HEK293 (cell line): ENCODE results near the gene SIMC1.

Experiments used
- CTCF ChIA-PET: fragments of 350-600 bp; formaldehyde crosslinking; extraction: SDS; loops from one replicate; lab custom pipeline; 2021; ENCODE audit warnings: antibody characterized with exemption; lab: Yijun Ruan, JAX
- POLR2A ChIA-PET: fragments of 300-600 bp; formaldehyde crosslinking; extraction: SDS; loops from one replicate; lab custom pipeline; 2020; ENCODE audit warnings: antibody characterized with exemption, inconsistent platforms; lab: Yijun Ruan, JAX
- H3K27ac ChIP-seq: fragments of 200-500 bp; sonication (Bioruptor generic); 2 replicates; pipeline ENCODE4 v1.5.1; 2014; ENCODE audit warnings: low read depth, low read length, control low read depth, inconsistent platforms; ENCODE audit errors: extremely low read depth
- H3K36me3 ChIP-seq, 2 experiments: fragments of 200-500 bp in 1 of 2; sonication (Bioruptor generic) in 1 of 2; 1 replicate in 1 of 2; 2 replicates in 1 of 2; pipeline ENCODE4 v1.5.1; 2014 to 2017; ENCODE audit warnings: inconsistent platforms in 2 of 2, low read length in 2 of 2; ENCODE audit not compliant: control insufficient read depth in 2 of 2, insufficient read depth in 1 of 2
- H3K4me1 ChIP-seq: fragments of 200-500 bp; sonication (Bioruptor generic); 2 replicates; pipeline ENCODE4 v1.5.1; 2014; ENCODE audit warnings: mild to moderate bottlenecking, low read length, inconsistent platforms; ENCODE audit not compliant: control insufficient read depth, insufficient read depth
- H3K4me3 ChIP-seq: 2 replicates; pipeline ENCODE4 v1.5.1; 2011; ENCODE audit warnings: low read depth, mild to moderate bottlenecking, control low read depth, low read length, moderate library complexity
- H3K9me3 ChIP-seq: fragments of 200-500 bp; sonication (Bioruptor generic); 2 replicates; pipeline ENCODE4 v1.5.1; 2014; ENCODE audit warnings: low read depth, low read length, inconsistent platforms; ENCODE audit not compliant: control insufficient read depth, insufficient read depth
- BCL11A ChIP-seq: fragments of 450-650 bp; formaldehyde crosslinking; IDR thresholded peaks from 2 replicates; pipeline ENCODE4 v1.5.1; 2016; ENCODE audit warnings: low read depth, missing biosample characterization, missing genetic modification characterization
- GFI1B ChIP-seq: fragments of 450-650 bp; formaldehyde crosslinking; IDR thresholded peaks from 2 replicates; pipeline ENCODE4 v1.5.1; 2016; ENCODE audit warnings: missing biosample characterization, missing genetic modification characterization
- GLI2 ChIP-seq: fragments of 450-650 bp; formaldehyde crosslinking; IDR thresholded peaks from 2 replicates; pipeline ENCODE4; 2017; ENCODE audit warnings: missing biosample characterization, missing genetic modification characterization, low read depth, borderline replicate concordance
- KLF1 ChIP-seq: fragments of 450-650 bp; formaldehyde crosslinking; IDR thresholded peaks from 2 replicates; pipeline ENCODE4 v1.5.1; 2016; ENCODE audit warnings: missing biosample characterization, missing genetic modification characterization
- KLF9 ChIP-seq: fragments of 450-650 bp; formaldehyde crosslinking; IDR thresholded peaks from 2 replicates; pipeline ENCODE4 v1.5.1; 2016; ENCODE audit warnings: missing biosample characterization, missing genetic modification characterization, low read depth
- MZF1 ChIP-seq: fragments of 450-650 bp; formaldehyde crosslinking; IDR thresholded peaks from 2 replicates; pipeline ENCODE4 v1.5.1; 2017; ENCODE audit warnings: missing biosample characterization, missing genetic modification characterization, borderline replicate concordance
- SP2 ChIP-seq: fragments of 450-650 bp; formaldehyde crosslinking; IDR thresholded peaks from 2 replicates; pipeline ENCODE4 v1.5.1; 2016; ENCODE audit warnings: missing biosample characterization, missing genetic modification characterization
- ZBTB49 ChIP-seq: fragments of 450-650 bp; formaldehyde crosslinking; IDR thresholded peaks from 2 replicates; pipeline ENCODE4 v1.5.1; 2016; ENCODE audit warnings: missing biosample characterization, missing genetic modification characterization, low read depth
- ZFP37 ChIP-seq: fragments of 450-650 bp; formaldehyde crosslinking; IDR thresholded peaks from 2 replicates; pipeline ENCODE4 v1.5.1; 2016; ENCODE audit warnings: missing biosample characterization, missing genetic modification characterization
- ZNF121 ChIP-seq: fragments of 450-650 bp; formaldehyde crosslinking; IDR thresholded peaks from 2 replicates; pipeline ENCODE4 v1.5.1; 2016; ENCODE audit warnings: missing biosample characterization, missing genetic modification characterization
- ZNF146 ChIP-seq: fragments of 450-650 bp; formaldehyde crosslinking; IDR thresholded peaks from 2 replicates; pipeline ENCODE4 v1.5.1; 2016; ENCODE audit warnings: missing biosample characterization, missing genetic modification characterization
- ZNF157 ChIP-seq: fragments of 450-650 bp; formaldehyde crosslinking; IDR thresholded peaks from 2 replicates; pipeline ENCODE4 v1.5.1; 2016; ENCODE audit warnings: missing biosample characterization, missing genetic modification characterization
- ZNF174 ChIP-seq: fragments of 450-650 bp; formaldehyde crosslinking; IDR thresholded peaks from 2 replicates; pipeline ENCODE4 v1.5.0; 2017; ENCODE audit warnings: missing biosample characterization, mild to moderate bottlenecking, missing genetic modification characterization
- ZNF221 ChIP-seq: fragments of 450-650 bp; formaldehyde crosslinking; IDR thresholded peaks from 2 replicates; pipeline ENCODE4 v1.5.1; 2017; ENCODE audit warnings: missing biosample characterization, missing genetic modification characterization, borderline replicate concordance
- ZNF24 ChIP-seq: fragments of 450-650 bp; formaldehyde crosslinking; IDR thresholded peaks from 2 replicates; pipeline ENCODE4 v1.5.1; 2016; ENCODE audit warnings: missing biosample characterization, missing genetic modification characterization
- ZNF624 ChIP-seq: fragments of 450-650 bp; formaldehyde crosslinking; IDR thresholded peaks from 2 replicates; pipeline ENCODE4 v1.5.1; 2017; ENCODE audit warnings: missing biosample characterization, missing genetic modification characterization
- ZNF629 ChIP-seq: fragments of 450-650 bp; formaldehyde crosslinking; IDR thresholded peaks from 2 replicates; pipeline ENCODE4 v1.5.1; 2017; ENCODE audit warnings: missing biosample characterization, missing genetic modification characterization
- TF ChIP-seq, protein P1 (sequence below): fragments of 450-650 bp; formaldehyde crosslinking; IDR thresholded peaks from 2 replicates; pipeline ENCODE4 v1.5.1; 2017; ENCODE audit warnings: missing biosample characterization, missing genetic modification characterization

SIMC1 gene

DNA sequence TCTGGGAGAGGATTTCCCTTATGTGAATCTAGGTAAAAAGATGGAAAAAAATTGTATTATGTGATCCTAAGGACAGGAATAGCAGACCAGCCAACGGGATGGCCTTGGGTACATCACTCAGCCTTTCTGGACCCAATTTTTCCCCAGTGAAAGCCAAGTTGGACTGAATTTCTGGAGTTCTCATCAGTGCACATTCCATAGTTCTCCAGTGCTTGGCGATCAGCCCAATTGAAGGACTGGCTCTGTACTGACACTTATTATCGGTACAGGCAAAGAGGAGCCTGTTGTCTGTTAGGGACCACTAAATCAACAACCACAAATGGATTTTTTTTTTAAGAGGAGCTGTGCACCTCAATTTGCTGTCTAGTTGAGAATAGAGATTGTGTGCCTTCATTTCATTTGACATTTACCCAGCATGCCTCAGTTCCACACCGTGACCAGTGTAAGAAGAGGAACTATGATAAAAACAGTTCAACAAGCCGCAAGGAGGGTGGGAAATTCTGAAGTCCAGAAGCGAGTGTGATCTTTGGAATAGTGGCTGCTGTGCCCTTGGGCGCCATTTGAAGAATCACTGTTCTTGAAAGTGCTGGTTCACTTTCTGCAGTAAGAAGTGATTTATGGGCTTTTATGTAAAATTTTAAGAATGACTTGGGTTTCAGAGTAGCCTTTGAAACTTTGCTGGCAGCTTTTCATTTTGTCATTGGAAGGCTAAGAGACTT lies 135.0 kb downstream of the SIMC1 start:
- CTCF ChIA-PET: interaction anchor here (0.7 kb wide), 1 partner anchor 645 kb away, joined by 3 read pairs; no protein-coding TSS in a partner anchor
- no peaks in the 10 kb centered on the region for H3K4me1 ChIP-seq
- TF ChIP-seq ZNF146 (tag by site-specific recombination) (no peak), KLF9 (tag by site-specific recombination) (no peak), ZNF24 (tag by site-specific recombination) (no peak), KLF1 (tag by site-specific recombination) (no peak), ZFP37 (tag by site-specific recombination) (no peak), ZNF629 (tag by site-specific recombination) (no peak), GLI2 (no peak), ZNF121 (tag by site-specific recombination) (no peak), MZF1 (tag by site-specific recombination) (no peak), ZNF624 (no peak), ZNF174 (no peak), SP2 (tag by site-specific recombination) (no peak), BCL11A (tag by site-specific recombination) (no peak), GFI1B (tag by site-specific recombination) (no peak), ZNF221 (tag by site-specific recombination) (no peak)
- TF ChIP-seq, protein P1, sequence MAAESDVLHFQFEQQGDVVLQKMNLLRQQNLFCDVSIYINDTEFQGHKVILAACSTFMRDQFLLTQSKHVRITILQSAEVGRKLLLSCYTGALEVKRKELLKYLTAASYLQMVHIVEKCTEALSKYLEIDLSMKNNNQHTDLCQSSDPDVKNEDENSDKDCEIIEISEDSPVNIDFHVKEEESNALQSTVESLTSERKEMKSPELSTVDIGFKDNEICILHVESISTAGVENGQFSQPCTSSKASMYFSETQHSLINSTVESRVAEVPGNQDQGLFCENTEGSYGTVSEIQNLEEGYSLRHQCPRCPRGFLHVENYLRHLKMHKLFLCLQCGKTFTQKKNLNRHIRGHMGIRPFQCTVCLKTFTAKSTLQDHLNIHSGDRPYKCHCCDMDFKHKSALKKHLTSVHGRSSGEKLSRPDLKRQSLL: no peak
- TF ChIP-seq, all 188 proteins: peak for 0
- Histone ChIP-seq H3K4me3 (no peak overlapping the region), H3K36me3 (peaks cover 7 to 63% of the 10 kb centered on the region in 2 experiments; a peak in 2 of 3 replicates), H3K27ac (no peak overlapping the region), H3K9me3 (no peaks in the 10 kb centered on the region)
- POLR2A ChIA-PET: interaction anchor here (0.8 to 0.9 kb wide), 2 partner anchors 9 to 11 kb away, joined by 3 read pairs; no protein-coding TSS in a partner anchor

- POLR2A ChIA-PET: no interaction called here
These were observed 141.7 kb downstream of the SIMC1 start for GRCh38 chr5:176379881-176380280.

More at GRCh38 chr5:176379881-176380280, 141.7 kb downstream of the SIMC1 start:
- CTCF ChIA-PET: interaction anchor here (0.7 kb wide), 1 partner anchor 14 kb away, joined by 3 read pairs; no protein-coding TSS in a partner anchor
- TF ChIP-seq ZNF157 (tag by site-specific recombination) (no peak), ZBTB49 (tag by site-specific recombination) (no peak), BCL11A (tag by site-specific recombination) (no peak)
- Histone ChIP-seq H3K36me3 (peaks cover 0 to 49% of the 10 kb centered on the region in 2 experiments; a peak in 2 of 3 replicates), H3K4me1 (no peaks in the 10 kb centered on the region), H3K27ac (no peak overlapping the region), H3K9me3 (no peaks in the 10 kb centered on the region), H3K4me3 (no peak overlapping the region)
